Measurements from ENCODE around the gene EML1. TPM values are rescaled to one million over a fixed set of nuclear protein-coding genes. Genes with fewer than 3 reads are reported as not detected.
A peak's percentile ranks its signal among the peaks of the same experiment; 100 is the strongest.

EML1 gene
- total RNA-seq, 2 experiments from 2014 or later = 0.12 TPM; not detected in 1

- H3K4me1 Mint-ChIP-seq = no peaks in the 10 kb centered on the region
- DNase-seq = no peak
- no peaks in the 10 kb centered on the region for H3K36me3 Mint-ChIP-seq (ENCODE audit: low read depth)
- H3K27me3 Mint-ChIP-seq = peaks cover 11% of the 10 kb centered on the region
- H3K9me3 Mint-ChIP-seq = no peaks in the 10 kb centered on the region
- ChIA-PET POLR2A (no interaction called here), CTCF (interaction anchor here (0.9 to 1.9 kb wide), 3 partner anchors 15 to 368 kb away, joined by 3 to 5 read pairs (median 4); no protein-coding TSS in a partner anchor)
- no peak overlapping the region for H3K27ac Mint-ChIP-seq
- no peak overlapping the region for H3K4me3 Mint-ChIP-seq
Observed at GRCh38 chr14:99883866-99884650, 90.8 kb downstream of the EML1 start.

DNA sequence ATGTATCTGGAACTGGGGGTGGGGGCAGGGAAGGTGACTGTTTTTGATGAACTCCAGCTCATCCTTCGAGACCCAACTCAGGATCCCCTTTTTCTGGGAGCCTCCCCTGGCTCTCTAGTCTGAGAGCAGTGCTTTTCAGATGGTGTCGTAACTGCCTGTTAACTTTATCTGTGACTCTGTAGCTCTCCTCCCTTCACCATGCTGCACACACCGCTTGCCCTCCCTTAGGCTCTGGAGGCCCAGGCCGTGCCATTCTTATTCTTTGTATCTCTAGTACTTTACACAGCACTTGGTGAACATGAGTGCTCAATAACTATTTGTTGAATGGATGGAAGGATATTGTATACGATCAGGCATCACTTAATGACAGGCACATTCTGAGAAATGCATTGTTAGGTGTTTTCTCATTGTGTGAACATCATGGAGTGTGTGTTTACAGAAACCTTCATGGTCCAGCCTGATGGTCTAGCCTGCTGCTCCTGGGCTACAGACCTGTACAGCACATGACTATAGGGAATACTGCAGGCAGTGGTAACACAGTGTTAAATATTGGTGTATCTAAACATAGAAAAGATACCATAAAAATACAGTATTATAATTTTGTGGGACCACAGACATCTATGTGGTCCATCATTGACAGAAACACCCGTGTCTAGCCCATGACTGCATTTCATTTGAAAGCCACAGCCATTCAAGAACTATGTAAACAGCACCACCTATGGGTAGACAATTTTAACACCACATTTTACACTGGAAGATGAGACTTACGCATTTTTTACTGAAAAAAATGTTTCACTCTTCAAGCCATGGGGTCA is 91.8 kb downstream of the EML1 start:
- Mint-ChIP-seq H3K27ac (no peak overlapping the region), H3K4me1 (no peaks in the 10 kb centered on the region), H3K4me3 (no peak overlapping the region), H3K9me3 (no peaks in the 10 kb centered on the region), H3K36me3 (ENCODE audit: low read depth) (no peaks in the 10 kb centered on the region), H3K27me3 (peaks cover 9% of the 10 kb centered on the region)
- peak; percentile 49 for DNase-seq
- POLR2A ChIA-PET = no interaction called here
- CTCF ChIA-PET = interaction anchor here (0.8 to 1.5 kb wide), 5 partner anchors 12 to 369 kb away, joined by 3 to 5 read pairs (median 3); no protein-coding TSS in a partner anchor

GRCh38 chr14:99885649-99885958 is 92.4 kb downstream of the EML1 start:
- Mint-ChIP-seq H3K27ac (no peak overlapping the region), H3K36me3 (ENCODE audit: low read depth) (no peaks in the 10 kb centered on the region), H3K9me3 (no peaks in the 10 kb centered on the region), H3K27me3 (peaks cover 8% of the 10 kb centered on the region), H3K4me3 (no peak overlapping the region), H3K4me1 (no peaks in the 10 kb centered on the region)
- POLR2A ChIA-PET = no interaction called here
- CTCF ChIA-PET = interaction anchor here (0.8 to 1.0 kb wide), 3 partner anchors 11 to 156 kb away, joined by 3 to 5 read pairs (median 3); no protein-coding TSS in a partner anchor
- DNase-seq = no peak

DNA sequence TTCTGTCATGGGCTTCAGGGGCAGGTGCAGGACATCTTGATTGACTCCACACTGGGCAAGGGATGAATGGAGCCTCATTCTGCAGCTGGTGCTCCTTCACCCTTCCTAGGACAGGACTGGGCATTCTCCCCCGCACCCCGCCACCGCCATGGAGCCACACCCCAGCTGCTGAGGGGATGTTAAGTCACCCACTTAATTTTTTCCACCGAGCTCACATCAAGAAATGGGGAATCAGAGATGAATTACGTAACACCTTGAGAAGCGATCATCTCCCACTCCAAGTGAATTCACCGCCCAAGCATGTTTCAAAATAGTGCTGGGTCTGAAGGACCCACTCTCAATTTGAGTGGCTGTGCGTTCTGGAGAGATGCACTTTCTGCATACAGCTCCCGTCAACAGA is 94.2 kb downstream of the EML1 start:
- H3K27me3 Mint-ChIP-seq = peaks cover 2% of the 10 kb centered on the region
- ChIA-PET CTCF (interaction anchor here (0.9 to 1.0 kb wide), 4 partner anchors 13 to 220 kb away, joined by 3 to 4 read pairs (median 3); no protein-coding TSS in a partner anchor), POLR2A (no interaction called here)
- H3K27ac Mint-ChIP-seq = no peak overlapping the region
- H3K4me3 Mint-ChIP-seq = no peak overlapping the region
- no peaks in the 10 kb centered on the region for H3K36me3 Mint-ChIP-seq (ENCODE audit: low read depth)
- no peaks in the 10 kb centered on the region for H3K9me3 Mint-ChIP-seq
- H3K4me1 Mint-ChIP-seq = no peaks in the 10 kb centered on the region
- no peak for DNase-seq

DNA sequence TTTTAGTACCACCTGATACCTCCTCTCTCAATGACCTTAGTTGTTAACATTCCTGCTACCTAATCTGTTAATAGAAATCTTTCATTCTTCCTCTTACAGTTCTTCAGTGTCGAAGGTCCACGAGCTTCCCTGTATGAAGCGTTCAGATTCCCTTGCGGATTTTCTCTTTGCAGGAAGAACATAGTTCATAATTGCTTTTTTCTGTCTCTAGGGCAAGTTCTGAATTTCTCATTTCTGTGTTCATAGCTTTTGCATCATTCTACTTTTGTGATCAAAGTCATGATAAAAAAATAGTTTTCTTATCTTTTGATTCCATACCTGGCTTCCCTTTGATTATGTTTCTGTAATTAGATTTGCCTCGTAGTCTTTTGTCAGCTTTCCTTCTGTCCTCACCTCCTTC is 94.9 kb downstream of the EML1 start:
- ChIA-PET CTCF (interaction anchor here (0.9 kb wide), 1 partner anchor 160 kb away, joined by 3 read pairs; no protein-coding TSS in a partner anchor), POLR2A (no interaction called here)
- no peak overlapping the region for H3K4me3 Mint-ChIP-seq

GRCh38 chr14:99889268-99889667 is 96.1 kb downstream of the EML1 start:
- H3K4me1 Mint-ChIP-seq = no peaks in the 10 kb centered on the region
- ChIA-PET POLR2A (no interaction called here), CTCF (no interaction called here)

More for the DNA sequence above, 94.9 kb downstream of the EML1 start:
- no peaks in the 10 kb centered on the region for H3K4me1 Mint-ChIP-seq
- H3K27me3 Mint-ChIP-seq = peaks cover 4% of the 10 kb centered on the region
- H3K36me3 Mint-ChIP-seq (ENCODE audit: low read depth) = no peaks in the 10 kb centered on the region
- no peak overlapping the region for H3K27ac Mint-ChIP-seq
- DNase-seq = no peak
- no peaks in the 10 kb centered on the region for H3K9me3 Mint-ChIP-seq

DNA sequence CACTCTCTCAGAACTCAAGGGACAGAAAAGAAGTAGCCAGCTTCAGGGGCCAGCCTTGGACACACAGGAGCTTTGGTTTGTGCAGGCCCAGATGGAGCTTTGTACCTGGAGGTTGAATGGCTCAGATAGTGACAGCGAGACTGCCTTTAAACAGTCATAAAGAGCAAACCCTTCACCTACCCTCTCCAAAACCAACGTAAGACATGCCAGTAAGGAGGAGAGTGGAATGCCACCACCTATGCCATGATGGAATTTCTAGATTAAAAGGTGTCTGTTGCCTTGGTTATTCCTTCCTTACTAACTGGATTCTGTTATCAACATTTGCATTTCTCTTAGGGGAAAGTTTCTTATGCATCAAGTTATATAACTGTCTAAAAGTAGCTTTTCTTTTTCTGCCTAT is 98.1 kb downstream of the EML1 start:
- DNase-seq = no peak
- Mint-ChIP-seq H3K9me3 (no peaks in the 10 kb centered on the region), H3K36me3 (ENCODE audit: low read depth) (no peaks in the 10 kb centered on the region), H3K4me1 (no peaks in the 10 kb centered on the region), H3K27me3 (peaks cover 16% of the 10 kb centered on the region), H3K27ac (no peak overlapping the region), H3K4me3 (no peak overlapping the region)
- POLR2A ChIA-PET = no interaction called here
- CTCF ChIA-PET = interaction anchor here (1.1 kb wide), 1 partner anchor 29 kb away, joined by 3 read pairs; no protein-coding TSS in a partner anchor

More at GRCh38 chr14:99889268-99889667, 96.1 kb downstream of the EML1 start:
- Mint-ChIP-seq H3K9me3 (no peaks in the 10 kb centered on the region), H3K27me3 (peaks cover 8% of the 10 kb centered on the region), H3K27ac (no peak overlapping the region), H3K36me3 (ENCODE audit: low read depth) (no peaks in the 10 kb centered on the region), H3K4me3 (no peak overlapping the region)
- DNase-seq = no peak

DNA sequence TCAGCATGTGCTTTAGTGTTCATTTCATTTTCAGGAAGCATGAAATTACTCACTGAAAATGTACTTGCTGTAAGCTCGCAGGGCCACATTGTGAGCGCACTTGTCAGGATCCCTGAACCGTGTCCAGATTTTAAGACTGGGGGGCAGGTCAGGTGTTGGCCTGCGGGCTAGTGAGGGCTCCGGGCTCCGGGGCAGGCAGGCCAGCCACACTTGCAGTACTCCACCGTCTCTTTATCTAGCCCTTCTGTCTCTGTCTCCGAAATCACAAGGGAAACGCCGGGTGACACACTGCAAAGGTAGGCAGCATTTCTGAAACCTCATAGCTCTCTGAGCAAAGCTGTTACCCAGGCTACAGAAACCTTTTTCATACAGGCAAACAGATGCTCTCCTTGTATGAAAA is 98.7 kb downstream of the EML1 start:
- no peak overlapping the region for H3K27ac Mint-ChIP-seq
- H3K4me3 Mint-ChIP-seq = no peak overlapping the region
- POLR2A ChIA-PET = no interaction called here
- CTCF ChIA-PET = interaction anchor here (0.5 kb wide), 1 partner anchor 81 kb away, joined by 3 read pairs; no protein-coding TSS in a partner anchor
- H3K9me3 Mint-ChIP-seq = no peaks in the 10 kb centered on the region
- peaks cover 16% of the 10 kb centered on the region for H3K27me3 Mint-ChIP-seq
- no peak for DNase-seq
- no peaks in the 10 kb centered on the region for H3K36me3 Mint-ChIP-seq (ENCODE audit: low read depth)
- no peaks in the 10 kb centered on the region for H3K4me1 Mint-ChIP-seq

- DNase-seq = no peak
- Mint-ChIP-seq H3K4me3 (no peak overlapping the region), H3K4me1 (no peaks in the 10 kb centered on the region), H3K36me3 (ENCODE audit: low read depth) (no peaks in the 10 kb centered on the region), H3K9me3 (no peaks in the 10 kb centered on the region), H3K27me3 (peaks cover 16% of the 10 kb centered on the region), H3K27ac (no peak overlapping the region)
- POLR2A ChIA-PET = no interaction called here
- CTCF ChIA-PET = interaction anchor here (0.5 kb wide), 1 partner anchor 81 kb away, joined by 3 read pairs; no protein-coding TSS in a partner anchor
Observed at GRCh38 chr14:99892406-99892805, 99.2 kb downstream of the EML1 start.

DNA sequence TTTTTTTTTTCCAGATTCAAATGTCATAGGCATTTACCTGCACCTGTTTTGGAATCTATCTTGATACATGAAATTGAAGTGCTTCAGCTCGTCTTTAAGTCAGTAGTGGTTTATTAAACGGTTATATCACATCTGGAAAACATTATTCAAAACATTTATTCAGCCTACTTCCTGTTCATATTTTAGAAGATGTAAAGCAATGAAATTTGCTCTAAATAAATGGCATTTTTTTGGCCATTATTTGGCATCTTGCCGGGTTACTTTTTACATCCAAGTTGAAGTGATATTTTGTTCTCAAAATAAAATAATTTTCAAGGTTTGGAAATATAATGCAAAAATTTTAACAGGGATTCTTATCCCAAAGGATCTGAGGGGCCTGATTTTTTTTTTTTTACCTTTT is 103.1 kb downstream of the EML1 start:
- Mint-ChIP-seq H3K9me3 (no peaks in the 10 kb centered on the region), H3K27me3 (peaks cover 18% of the 10 kb centered on the region), H3K36me3 (ENCODE audit: low read depth) (no peaks in the 10 kb centered on the region), H3K4me3 (no peak overlapping the region), H3K27ac (no peak overlapping the region), H3K4me1 (no peaks in the 10 kb centered on the region)
- POLR2A ChIA-PET = no interaction called here
- CTCF ChIA-PET = no interaction called here
- DNase-seq = no peak

DNA sequence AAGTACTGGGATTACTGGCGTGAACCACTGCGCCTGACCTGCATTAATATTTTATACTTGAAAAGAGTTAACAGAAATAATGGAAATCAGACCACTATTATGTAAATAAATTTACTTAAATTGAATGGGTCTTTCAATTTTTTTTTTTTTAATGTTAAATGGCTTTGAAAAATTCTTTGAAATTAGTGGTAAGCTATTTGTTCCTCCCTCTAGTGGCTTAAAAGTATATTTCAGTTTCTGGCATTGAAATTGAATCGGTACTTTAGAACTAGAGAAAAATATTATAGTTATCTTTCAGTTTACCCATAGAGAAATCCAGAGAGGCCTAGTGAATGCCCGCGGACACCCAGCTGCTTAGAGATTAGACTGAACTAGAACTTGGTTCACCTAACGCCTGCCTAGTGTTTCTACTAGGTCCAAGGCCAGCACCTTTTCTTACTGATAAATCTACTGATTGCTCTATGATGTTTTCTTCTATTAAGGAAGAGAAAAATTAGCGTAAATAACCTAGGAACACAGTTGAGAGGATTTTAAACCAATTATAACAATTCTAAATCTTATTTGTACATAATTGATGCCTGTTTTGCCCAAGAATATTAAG is 106.5 kb downstream of the EML1 start:
- no peak for DNase-seq
- Mint-ChIP-seq H3K36me3 (ENCODE audit: low read depth) (no peaks in the 10 kb centered on the region), H3K4me3 (no peak overlapping the region), H3K27me3 (peaks cover 11% of the 10 kb centered on the region), H3K9me3 (peaks cover 5% of the 10 kb centered on the region), H3K4me1 (no peaks in the 10 kb centered on the region), H3K27ac (no peak overlapping the region)
- ChIA-PET CTCF (interaction anchor here (1.1 to 1.5 kb wide), 5 partner anchors 12 to 170 kb away, joined by 3 to 5 read pairs (median 4); no protein-coding TSS in a partner anchor), POLR2A (interaction anchor here (0.6 kb wide), 1 partner anchor 296 kb away, joined by 3 read pairs; the partner anchor contains the start of gene CCDC85C)

DNA sequence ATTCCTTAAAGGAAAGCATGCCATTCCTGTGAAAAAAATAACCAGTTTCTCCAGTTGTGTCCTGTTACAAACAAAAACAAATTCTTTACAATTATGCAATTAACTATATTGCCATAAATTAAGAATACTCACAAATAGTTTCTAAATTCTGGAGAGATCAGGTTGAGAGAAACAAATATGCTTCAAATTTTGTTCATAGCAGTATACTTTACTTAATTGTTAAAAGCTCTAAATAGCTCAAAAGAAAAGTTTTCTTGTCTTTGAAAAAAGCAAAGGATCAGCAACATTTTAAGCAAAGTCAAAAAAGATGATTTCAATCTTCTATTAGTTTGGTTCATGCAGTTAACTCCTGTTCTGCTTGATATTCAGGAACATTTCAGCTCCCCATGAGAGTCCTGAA is 109.7 kb downstream of the EML1 start:
- ChIA-PET POLR2A (no interaction called here), CTCF (no interaction called here)
- Mint-ChIP-seq H3K27ac (no peak overlapping the region), H3K9me3 (peaks cover 5% of the 10 kb centered on the region), H3K36me3 (ENCODE audit: low read depth) (no peaks in the 10 kb centered on the region), H3K27me3 (peaks cover 3% of the 10 kb centered on the region), H3K4me3 (no peak overlapping the region), H3K4me1 (no peaks in the 10 kb centered on the region)
- DNase-seq = no peak

- POLR2A ChIA-PET = no interaction called here
- CTCF ChIA-PET = interaction anchor here (0.6 kb wide), 1 partner anchor 40 kb away, joined by 4 read pairs; no protein-coding TSS in a partner anchor
- peaks cover 5% of the 10 kb centered on the region for H3K9me3 Mint-ChIP-seq
Observed at GRCh38 chr14:99904506-99904905, 111.3 kb downstream of the EML1 start.

More at GRCh38 chr14:99904506-99904905, 111.3 kb downstream of the EML1 start:
- no peaks in the 10 kb centered on the region for H3K36me3 Mint-ChIP-seq (ENCODE audit: low read depth)
- H3K27ac Mint-ChIP-seq = no peak overlapping the region
- DNase-seq = no peak
- peaks cover 3% of the 10 kb centered on the region for H3K27me3 Mint-ChIP-seq
- H3K4me3 Mint-ChIP-seq = no peak overlapping the region
- no peaks in the 10 kb centered on the region for H3K4me1 Mint-ChIP-seq
